Stimulated activated CD4-positive, alpha-beta T cell treated with anti-CD3 and anti-CD28 coated beads, Interleukin-2, amount 100 ng/mL, for 48 hours (primary cell): ENCODE measurements around the gene DNAH11.
"Not testable (repeated sequence)": the region's sequence is repeated elsewhere in the genome, so short reads cannot be mapped to it uniquely, and the experiment has no call there.

Source experiments
- DNase-seq, 2 donors: peaks; one replicate each; pipeline ENCODE4 v3.0.0-alpha.2; 2020

DNAH11 gene

DNA sequence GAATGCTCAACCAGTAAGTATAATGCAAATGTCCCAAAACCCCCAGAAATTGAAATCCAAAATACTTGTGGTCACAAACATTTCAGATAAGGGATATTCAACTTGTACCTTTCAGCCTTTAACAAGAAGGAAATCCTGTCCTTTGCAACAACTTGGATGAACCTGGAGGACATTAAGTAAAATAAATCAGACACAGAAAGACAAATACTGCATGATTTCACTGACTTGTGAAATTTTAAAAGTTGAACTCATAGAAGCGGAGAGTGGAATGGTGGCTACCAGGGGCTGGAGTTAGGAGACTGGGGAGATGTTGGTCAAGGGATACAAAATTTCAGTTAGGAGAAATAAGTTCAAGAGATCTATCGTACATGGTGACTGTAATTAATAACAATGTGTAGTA lies 187.6 kb downstream of the DNAH11 start:
- no peak for DNase-seq

DNA sequence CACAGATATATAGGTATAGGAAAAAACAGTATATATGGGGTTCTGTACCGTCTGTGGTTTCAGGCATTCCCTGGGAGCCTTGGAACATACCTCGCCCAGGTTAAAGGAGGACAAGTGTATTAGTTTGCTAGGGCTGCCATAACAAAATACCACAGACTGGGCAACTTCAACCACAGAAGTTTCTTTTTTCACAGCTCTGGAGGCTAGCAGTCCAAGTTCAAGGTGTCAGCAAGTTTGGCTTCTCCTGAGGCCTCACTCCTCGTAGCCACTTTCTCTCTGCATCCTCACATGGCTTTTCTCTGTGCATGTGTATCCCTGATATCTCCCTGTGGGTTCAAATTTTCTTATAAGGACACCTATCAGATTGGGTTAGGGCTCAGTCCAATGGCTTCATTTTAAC lies 189.1 kb downstream of the DNAH11 start:
- DNase-seq: no peak

- DNase-seq: not testable (repeated sequence)
Observed at GRCh38 chr7:21732956-21733355, 190.1 kb downstream of the DNAH11 start.

DNA sequence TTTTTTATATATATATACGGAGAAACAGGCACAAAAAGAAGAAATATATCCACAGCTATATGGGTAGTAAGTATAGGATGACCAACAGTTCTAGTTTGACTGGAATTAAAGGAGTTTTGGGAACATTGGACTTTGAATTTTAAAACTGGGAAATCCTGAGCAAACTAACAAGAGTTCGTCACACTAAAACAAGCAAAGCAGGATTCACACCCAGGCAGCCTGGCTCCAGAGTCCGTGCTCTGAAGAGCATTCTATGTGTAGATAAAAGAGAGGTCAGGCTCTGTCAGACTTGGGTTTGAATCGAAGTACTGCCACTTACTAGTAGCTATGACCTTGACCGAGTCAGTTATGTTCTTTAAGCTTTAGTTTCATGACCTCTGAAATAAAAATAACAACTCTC lies 191.0 kb downstream of the DNAH11 start:
- no peak for DNase-seq

DNA sequence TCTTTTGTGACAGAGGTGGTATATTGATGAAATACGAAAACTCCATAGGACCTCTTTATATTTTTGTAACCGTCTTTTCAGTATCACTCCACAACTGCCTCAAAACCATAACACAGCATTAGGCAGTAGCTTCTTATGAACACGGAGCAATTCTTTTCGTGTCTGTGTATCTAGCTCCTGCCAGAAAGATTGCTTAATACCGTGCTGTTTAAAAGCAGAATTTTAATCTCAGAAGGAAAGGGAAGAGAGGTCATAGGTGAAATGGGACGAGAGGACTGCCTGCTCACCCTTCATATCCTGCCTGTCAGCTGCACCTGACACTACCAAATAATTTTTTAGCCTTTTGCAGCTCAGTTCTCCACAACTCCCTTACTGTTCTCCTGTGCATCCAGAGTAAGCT lies 200.7 kb downstream of the DNAH11 start:
- DNase-seq: no peak

GRCh38 chr7:21746949-21747348 lies 204.1 kb downstream of the DNAH11 start:
- no peak for DNase-seq

DNA sequence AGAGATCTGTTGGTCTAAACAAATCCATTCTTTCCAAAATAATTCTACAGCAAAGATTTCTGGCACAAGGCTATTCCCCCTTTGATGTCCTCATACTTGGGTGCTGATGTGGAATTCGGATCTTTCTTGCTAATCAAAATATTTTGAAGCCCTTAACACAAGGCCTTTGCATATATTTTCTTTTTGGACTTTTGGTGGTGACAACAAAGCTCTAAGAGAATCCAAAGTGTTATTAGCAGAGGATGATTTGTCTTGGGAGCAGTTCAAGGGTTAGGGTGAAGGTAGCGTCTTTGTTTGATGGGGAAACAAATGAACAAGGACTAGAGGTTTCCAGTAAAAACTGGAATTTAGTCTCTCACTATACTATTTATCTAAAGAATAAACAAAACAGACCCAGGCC lies 205.0 kb downstream of the DNAH11 start:
- no peak for DNase-seq

DNA sequence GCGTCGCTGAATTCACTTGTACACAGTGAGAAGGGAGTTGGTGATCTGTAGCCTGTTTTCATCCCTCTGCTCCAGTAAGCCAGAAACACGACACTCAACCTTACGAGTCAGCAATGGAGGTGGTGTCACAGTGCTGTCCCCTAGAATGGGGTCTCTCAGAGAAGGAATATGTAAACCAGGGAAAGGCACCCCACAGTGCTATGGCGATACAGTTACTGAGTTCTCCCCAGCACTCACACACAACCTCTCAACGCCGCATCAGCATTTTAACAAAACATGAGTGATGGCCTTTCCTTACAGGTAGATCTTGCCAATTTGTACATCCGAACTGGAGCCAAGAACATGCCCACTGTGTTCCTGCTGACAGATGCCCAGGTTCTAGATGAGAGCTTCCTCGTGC lies 206.5 kb downstream of the DNAH11 start:
- DNase-seq: no peak

GRCh38 chr7:21753071-21753470 lies 210.2 kb downstream of the DNAH11 start:
- no peak for DNase-seq

GRCh38 chr7:21754963-21755362 lies 212.1 kb downstream of the DNAH11 start:
- DNase-seq: no peak

GRCh38 chr7:21757537-21758282 lies 214.9 kb downstream of the DNAH11 start:
- DNase-seq: no peak

GRCh38 chr7:21758286-21758685 lies 215.4 kb downstream of the DNAH11 start:
- DNase-seq: no peak

DNA sequence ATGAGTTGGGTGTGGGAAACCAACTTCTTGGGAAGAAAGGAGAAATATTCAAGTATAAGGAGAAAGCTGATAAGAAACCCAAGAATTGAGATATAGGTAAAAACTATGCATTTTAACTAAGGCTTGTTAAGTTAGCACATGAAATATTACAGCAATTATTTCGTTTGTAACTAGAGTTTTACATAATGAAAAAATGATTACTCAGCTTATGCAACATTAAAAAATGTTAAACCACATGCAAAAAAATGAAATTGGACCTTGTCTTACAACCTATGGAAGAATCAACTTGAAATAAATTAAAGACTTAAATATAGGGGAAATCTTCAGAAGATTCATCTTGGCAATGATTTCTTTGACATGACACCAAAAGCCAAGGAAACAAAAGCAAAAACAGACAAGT lies 219.6 kb downstream of the DNAH11 start:
- no peak for DNase-seq

DNA sequence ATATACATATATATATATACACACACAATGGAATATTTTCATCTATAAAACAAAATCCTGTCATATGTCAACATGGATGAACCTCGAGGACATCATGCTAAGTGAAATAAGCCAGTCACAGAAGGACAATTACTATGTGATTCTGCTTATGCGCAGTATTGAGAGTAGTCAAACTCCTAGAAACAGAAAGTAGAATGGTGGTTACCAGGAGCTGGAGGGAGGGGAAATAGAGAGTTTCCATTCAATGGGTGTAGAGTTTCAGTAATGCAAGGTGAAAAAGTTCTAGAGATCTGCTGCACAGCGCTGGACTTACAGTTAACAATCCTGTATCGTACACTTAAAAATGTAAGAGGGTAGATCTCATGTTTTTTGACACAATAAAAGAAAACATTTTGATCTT lies 221.0 kb downstream of the DNAH11 start:
- DNase-seq: no peak

DNA sequence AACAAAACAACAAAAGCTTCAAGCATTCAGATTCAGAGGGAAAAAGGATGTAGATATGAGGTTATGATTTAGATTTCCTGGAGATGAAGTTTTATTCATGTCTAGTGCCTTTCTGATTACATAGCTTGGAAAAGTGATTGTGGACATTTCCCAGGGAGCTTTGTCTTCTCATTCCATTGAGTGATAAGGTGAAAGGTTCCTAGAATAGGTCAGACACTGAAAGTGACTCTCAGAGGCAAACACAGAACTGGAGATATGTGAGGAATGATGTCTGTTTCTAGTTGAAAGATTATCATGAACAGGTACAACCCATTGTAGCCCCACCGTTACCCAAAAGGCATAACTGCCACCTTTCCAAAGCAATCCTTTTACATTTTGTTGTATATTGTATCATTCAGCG lies 223.4 kb downstream of the DNAH11 start:
- no peak for DNase-seq

DNA sequence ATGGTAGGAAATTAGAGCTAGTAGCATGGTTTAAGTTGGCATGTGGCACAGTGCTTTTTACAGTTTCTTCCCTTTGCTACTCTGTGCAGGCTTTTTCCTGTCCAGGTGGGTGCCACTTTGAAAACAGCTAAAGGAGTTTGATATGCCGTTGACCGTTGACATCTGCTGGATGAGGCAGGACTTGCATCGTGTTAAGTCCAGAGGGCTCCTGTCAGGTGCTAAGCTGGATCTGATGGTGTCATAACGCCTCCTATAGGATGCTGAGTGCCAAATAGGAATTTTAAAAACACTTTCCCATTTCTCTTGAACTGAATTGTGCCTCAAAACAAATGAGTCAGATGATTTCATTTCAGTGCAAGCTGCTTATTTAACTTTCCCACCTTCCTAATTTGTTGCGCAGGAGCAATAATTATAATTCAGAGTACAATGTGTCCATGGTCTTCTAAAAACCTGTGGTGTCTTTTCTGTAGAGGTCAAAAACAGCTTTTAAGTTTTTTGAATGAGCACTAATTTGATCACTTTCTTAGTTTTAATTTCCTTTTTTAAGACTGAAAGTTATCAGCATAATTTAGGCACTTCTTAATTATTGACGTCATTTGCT lies 224.6 kb downstream of the DNAH11 start:
- DNase-seq: peak in 1 of 2 donors; percentile 2

GRCh38 chr7:21768279-21768678 lies 225.4 kb downstream of the DNAH11 start:
- no peak for DNase-seq

DNA sequence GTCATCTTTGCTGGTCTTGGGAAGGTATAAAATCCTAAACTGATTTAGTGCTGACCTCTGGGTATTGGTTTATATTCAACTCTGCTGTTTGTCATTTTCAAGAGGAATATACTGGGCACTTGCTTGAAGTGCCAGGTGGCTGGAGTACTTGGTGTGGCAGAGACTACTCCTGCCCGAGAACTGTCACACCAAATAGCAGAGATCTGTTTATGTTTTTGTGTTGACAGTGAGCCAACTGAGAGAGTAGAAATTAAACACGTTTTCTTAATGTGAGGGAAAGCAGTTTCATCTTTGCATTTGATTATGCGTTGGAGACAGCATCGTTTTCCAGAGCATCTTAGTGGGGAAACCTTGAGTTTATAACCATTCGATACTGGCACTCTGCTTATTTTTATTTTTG lies 228.4 kb downstream of the DNAH11 start:
- no peak for DNase-seq

DNA sequence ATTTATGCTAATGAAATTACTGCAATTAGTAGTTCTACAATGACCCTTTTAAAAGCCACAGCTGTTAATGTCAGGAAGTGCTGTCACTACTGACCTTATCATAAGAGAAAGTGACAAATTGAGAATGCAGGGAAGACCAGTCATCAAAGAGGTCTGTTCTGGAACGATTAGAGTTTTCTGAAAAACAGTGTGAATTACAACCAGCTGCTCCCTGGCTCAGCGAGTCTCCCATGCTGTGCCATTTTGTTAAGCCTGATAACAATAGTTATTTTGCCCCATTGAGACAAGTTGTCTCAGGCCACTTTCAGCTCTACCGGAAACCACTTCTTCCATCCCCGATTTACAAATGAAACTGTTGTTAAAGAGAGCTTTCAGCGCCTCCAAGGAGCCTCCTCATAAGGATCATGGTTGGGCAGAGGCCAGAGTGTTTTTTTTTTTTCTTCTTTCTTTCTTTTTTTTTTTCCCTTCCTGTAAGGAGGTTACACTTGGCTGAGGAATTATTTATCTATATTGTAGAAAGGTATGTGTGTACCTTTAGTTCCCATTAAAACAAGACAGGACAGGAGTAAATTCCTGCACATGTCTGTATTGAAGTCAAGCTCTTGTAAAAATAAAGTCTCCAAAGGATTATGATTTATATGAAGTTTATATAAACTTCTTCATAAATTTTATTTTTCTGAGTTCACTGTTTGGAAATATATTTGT lies 229.2 kb downstream of the DNAH11 start:
- no peak for DNase-seq

- no peak for DNase-seq
Observed at GRCh38 chr7:21773326-21773725, 230.5 kb downstream of the DNAH11 start.

GRCh38 chr7:21777921-21778320 lies 235.1 kb downstream of the DNAH11 start:
- DNase-seq: no peak

GRCh38 chr7:21778953-21779352 lies 236.1 kb downstream of the DNAH11 start:
- DNase-seq: no peak

DNA sequence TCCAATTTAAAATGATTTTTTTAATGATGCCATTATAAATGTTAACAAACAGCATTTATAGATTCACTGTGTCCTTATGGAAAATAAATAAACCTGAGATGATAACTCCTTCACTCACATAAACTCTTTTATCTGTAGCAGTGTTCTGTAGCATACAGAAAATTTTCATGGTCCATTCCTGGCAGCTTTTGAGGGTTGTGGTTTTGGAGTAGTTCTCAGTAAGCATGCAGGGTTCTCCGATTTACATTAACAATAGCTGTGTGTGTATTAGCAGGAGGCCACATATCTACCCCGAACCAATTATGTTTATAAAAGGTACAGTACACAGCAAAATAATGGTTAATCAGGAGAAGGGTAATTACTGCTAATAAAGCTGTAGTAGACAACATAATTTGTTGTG lies 240.2 kb downstream of the DNAH11 start:
- DNase-seq: no peak

DNA sequence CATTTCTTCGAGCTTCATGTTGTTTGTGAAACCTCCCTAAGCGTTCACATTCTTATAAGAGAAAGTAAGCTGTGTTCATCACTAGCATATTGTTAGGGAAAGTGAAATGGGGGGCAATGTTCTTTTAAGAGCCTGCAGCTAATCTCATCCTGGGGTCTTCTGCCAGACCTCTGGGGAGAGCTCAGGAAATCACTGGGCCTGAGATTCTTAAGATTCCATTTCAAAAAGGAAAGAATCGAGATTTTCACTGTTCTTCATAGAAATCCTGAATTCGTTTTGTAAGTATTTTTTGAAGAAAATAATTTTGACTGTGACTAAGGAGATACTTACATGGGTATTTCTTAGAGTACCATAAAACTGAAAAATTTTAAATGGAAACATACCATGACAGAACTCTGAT lies 242.2 kb downstream of the DNAH11 start:
- no peak for DNase-seq
